Measurements from ENCODE around the gene NBPF19.
"Not testable (repeated sequence)": the region's sequence is repeated elsewhere in the genome, so short reads cannot be mapped to it uniquely, and the experiment has no call there.

DNA sequence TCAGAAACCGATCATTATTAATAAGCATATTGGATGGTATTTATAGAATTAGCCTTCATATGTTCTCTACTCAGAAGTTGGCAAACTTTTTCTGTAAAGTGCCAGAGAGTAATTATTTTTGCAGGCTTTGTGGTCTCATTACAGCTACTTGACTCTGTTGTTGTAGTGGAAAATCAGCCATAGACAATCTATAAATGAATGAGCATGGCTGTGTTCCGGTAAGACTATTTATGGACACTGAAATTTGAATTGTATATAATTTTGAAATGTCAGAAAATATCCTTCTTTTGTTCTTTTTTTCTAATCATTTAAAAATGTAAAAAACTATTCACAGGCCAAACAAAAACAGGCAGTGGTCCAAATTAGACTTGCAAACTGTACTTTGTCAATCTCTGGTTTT is 22.6 kb upstream of the NBPF19 start:
- not testable (repeated sequence) for TF ChIP-seq CTCF (conservative IDR thresholded peaks at IDR 0.05; ENCODE audit: low read depth, low read length); EZH2 (IDR thresholded peaks at IDR 0.05; ENCODE audit: borderline replicate concordance, low read depth, low read length, poor library complexity, severe bottlenecking)

All from A673 (cell line).